OCI-LY1 (cell line): Measurements from ENCODE around the gene HSP90AA1.
"Not testable (repeated sequence)": the region's sequence is repeated elsewhere in the genome, so short reads cannot be mapped to it uniquely, and the experiment has no call there.

Source experiments
- H2AFZ ChIP-seq: fragments of 200-600 bp; sonication (generic), shearing (Covaris generic); 2 replicates; pipeline ENCODE4 v1.6.0; 2014; ENCODE audit warnings: antibody characterized with exemption, mild to moderate bottlenecking, low read length
- H3F3A ChIP-seq: fragments of 200-600 bp; sonication (generic), shearing (Covaris generic); 2 replicates; pipeline ENCODE4 v1.6.0; 2014; ENCODE audit warnings: mild to moderate bottlenecking, antibody characterized with exemption, low read length, moderate library complexity; ENCODE audit not compliant: insufficient read depth
- H3K27ac ChIP-seq: fragments of 200-600 bp; sonication (generic); 2 replicates; pipeline ENCODE4 v1.5.1; 2014; ENCODE audit warnings: low read length, mixed run types, mild to moderate bottlenecking, low read depth; ENCODE audit not compliant: poor library complexity, severe bottlenecking
- H3K27me3 ChIP-seq: fragments of 200-600 bp; sonication (generic); 2 replicates; pipeline ENCODE4 v1.6.0; 2014; ENCODE audit warnings: antibody characterized with exemption, mild to moderate bottlenecking, low read length, moderate library complexity; ENCODE audit not compliant: insufficient read depth
- H3K36me3 ChIP-seq: fragments of 200-600 bp; sonication (generic); 2 replicates; pipeline ENCODE4 v1.6.1; 2014; ENCODE audit warnings: mild to moderate bottlenecking, antibody characterized with exemption, low read length, moderate library complexity, mixed read lengths; ENCODE audit not compliant: insufficient read depth
- H3K4me1 ChIP-seq: fragments of 200-600 bp; sonication (generic); 2 replicates; pipeline ENCODE4 v1.5.1; 2014; ENCODE audit warnings: mild to moderate bottlenecking, low read length, moderate library complexity; ENCODE audit not compliant: insufficient read depth, severe bottlenecking
- H3K4me2 ChIP-seq: fragments of 200-600 bp; sonication (generic), shearing (Covaris generic); 2 replicates; pipeline ENCODE4 v1.6.1; 2014; ENCODE audit warnings: low read length
- H3K4me3 ChIP-seq: fragments of 200-600 bp; sonication (generic); 2 replicates; pipeline ENCODE4 v1.5.1; 2014; ENCODE audit warnings: low read length, low read depth, mild to moderate bottlenecking, mixed read lengths; ENCODE audit not compliant: poor library complexity, severe bottlenecking
- H3K79me2 ChIP-seq: fragments of 200-600 bp; shearing (Covaris generic); 2 replicates; pipeline ENCODE4 v1.6.1; 2016; ENCODE audit warnings: mixed run types, low read length, mixed read lengths; ENCODE audit not compliant: insufficient read depth
- H3K9ac ChIP-seq: fragments of 200-600 bp; sonication (generic), shearing (Covaris generic); 2 replicates; pipeline ENCODE4 v1.6.1; 2014; ENCODE audit warnings: mild to moderate bottlenecking, low read length, mixed read lengths
- H3K9me2 ChIP-seq: fragments of 200-600 bp; sonication (generic), shearing (Covaris generic); 2 replicates; pipeline ENCODE4 v1.6.1; 2014; ENCODE audit warnings: low read depth, mild to moderate bottlenecking, low read length, mixed read lengths
- H3K9me3 ChIP-seq: fragments of 200-600 bp; shearing (Covaris generic); 2 replicates; pipeline ENCODE4 v1.6.1; 2014; ENCODE audit warnings: low read length, mixed read lengths
- H4K20me1 ChIP-seq: fragments of 200-600 bp; sonication (generic), shearing (Covaris generic); 2 replicates; pipeline ENCODE4 v1.6.0; 2016; ENCODE audit warnings: mild to moderate bottlenecking, low read length; ENCODE audit not compliant: insufficient read depth
- CTCF ChIP-seq: fragments of 200-600 bp; sonication (generic), shearing (Covaris generic); IDR thresholded peaks from 2 replicates; pipeline ENCODE4 v1.5.1; 2017; ENCODE audit warnings: mild to moderate bottlenecking, antibody characterized with exemption, low read length, moderate library complexity, mixed read lengths
- EZH2 ChIP-seq: fragments of 200-600 bp; sonication (generic), shearing (Covaris generic); IDR thresholded peaks from 2 replicates; pipeline ENCODE4 v1.8.0; 2017; ENCODE audit warnings: borderline replicate concordance, mixed run types, mild to moderate bottlenecking, antibody characterized with exemption, low read length, moderate library complexity, mixed read lengths

The HSP90AA1 gene

GRCh38 chr14:102074415-102074964, 12.4 kb downstream of the HSP90AA1 start:
- no peaks in the 10 kb centered on the region for H3K79me2 ChIP-seq
- H3K9me3 ChIP-seq, result no peaks in the 10 kb centered on the region
- H3F3A ChIP-seq, result no peaks in the 10 kb centered on the region
- H3K4me1 ChIP-seq, result no peaks in the 10 kb centered on the region
- H3K4me2 ChIP-seq, result no peak overlapping the region
- no peaks in the 10 kb centered on the region for H3K27me3 ChIP-seq
- no peaks in the 10 kb centered on the region for H3K9me2 ChIP-seq
- no peaks in the 10 kb centered on the region for H4K20me1 ChIP-seq
- H3K4me3 ChIP-seq, result no peak overlapping the region
- no peak for TF ChIP-seq CTCF
- peaks cover 18% of the 10 kb centered on the region for H3K36me3 ChIP-seq
- H2AFZ ChIP-seq, result no peak overlapping the region
- no peak overlapping the region for H3K27ac ChIP-seq
- no peak overlapping the region for H3K9ac ChIP-seq

GRCh38 chr14:102071283-102071998, 15.4 kb downstream of the HSP90AA1 start:
- Histone ChIP-seq H4K20me1 (no peaks in the 10 kb centered on the region), H3K27ac (no peak overlapping the region), H3K9ac (no peak overlapping the region), H3K79me2 (no peaks in the 10 kb centered on the region), H2AFZ (no peak overlapping the region), H3K36me3 (no peaks in the 10 kb centered on the region; the same call in 1 of the 2 replicates), H3K27me3 (no peaks in the 10 kb centered on the region), H3K9me3 (no peaks in the 10 kb centered on the region), H3K9me2 (no peaks in the 10 kb centered on the region), H3K4me1 (no peaks in the 10 kb centered on the region), H3F3A (no peaks in the 10 kb centered on the region), H3K4me2 (no peak overlapping the region), H3K4me3 (no peak overlapping the region)
- TF ChIP-seq CTCF, result no peak

GRCh38 chr14:102066041-102066451, 20.8 kb downstream of the HSP90AA1 start:
- Histone ChIP-seq H2AFZ (no peak overlapping the region), H3K9ac (no peak overlapping the region), H3K4me3 (no peak overlapping the region), H3K36me3 (no peaks in the 10 kb centered on the region), H3K9me3 (no peaks in the 10 kb centered on the region), H3K9me2 (no peaks in the 10 kb centered on the region), H3K27me3 (no peaks in the 10 kb centered on the region), H3K4me1 (no peaks in the 10 kb centered on the region), H4K20me1 (no peaks in the 10 kb centered on the region), H3K27ac (no peak overlapping the region), H3F3A (no peaks in the 10 kb centered on the region), H3K4me2 (no peak overlapping the region), H3K79me2 (no peaks in the 10 kb centered on the region)
- TF ChIP-seq EZH2 (no peak), CTCF (no peak)

- H4K20me1 ChIP-seq, H3K36me3 ChIP-seq, H2AFZ ChIP-seq, H3K27me3 ChIP-seq, H3K9me2 ChIP-seq, H3K9ac ChIP-seq, H3K4me2 ChIP-seq, H3K4me1 ChIP-seq, H3K9me3 ChIP-seq, H3K4me3 ChIP-seq, H3F3A ChIP-seq, H3K27ac ChIP-seq, H3K79me2 ChIP-seq: not testable (repeated sequence)
Measured at GRCh38 chr14:102064590-102064989, 22.3 kb downstream of the HSP90AA1 start.
